Measurements from ENCODE around the gene FBXW7.

Gene FBXW7

GRCh38 chr4:152501846-152502536 lies 33.9 kb downstream of the FBXW7 start:
- H3K27ac ChIP-seq, result no peak overlapping the region
- TF ChIP-seq, protein P1, sequence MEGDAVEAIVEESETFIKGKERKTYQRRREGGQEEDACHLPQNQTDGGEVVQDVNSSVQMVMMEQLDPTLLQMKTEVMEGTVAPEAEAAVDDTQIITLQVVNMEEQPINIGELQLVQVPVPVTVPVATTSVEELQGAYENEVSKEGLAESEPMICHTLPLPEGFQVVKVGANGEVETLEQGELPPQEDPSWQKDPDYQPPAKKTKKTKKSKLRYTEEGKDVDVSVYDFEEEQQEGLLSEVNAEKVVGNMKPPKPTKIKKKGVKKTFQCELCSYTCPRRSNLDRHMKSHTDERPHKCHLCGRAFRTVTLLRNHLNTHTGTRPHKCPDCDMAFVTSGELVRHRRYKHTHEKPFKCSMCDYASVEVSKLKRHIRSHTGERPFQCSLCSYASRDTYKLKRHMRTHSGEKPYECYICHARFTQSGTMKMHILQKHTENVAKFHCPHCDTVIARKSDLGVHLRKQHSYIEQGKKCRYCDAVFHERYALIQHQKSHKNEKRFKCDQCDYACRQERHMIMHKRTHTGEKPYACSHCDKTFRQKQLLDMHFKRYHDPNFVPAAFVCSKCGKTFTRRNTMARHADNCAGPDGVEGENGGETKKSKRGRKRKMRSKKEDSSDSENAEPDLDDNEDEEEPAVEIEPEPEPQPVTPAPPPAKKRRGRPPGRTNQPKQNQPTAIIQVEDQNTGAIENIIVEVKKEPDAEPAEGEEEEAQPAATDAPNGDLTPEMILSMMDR (conservative IDR thresholded peaks at IDR 0.05), result no peak
- no peak for TF ChIP-seq ZFX (IDR thresholded peaks at IDR 0.05)

DNA sequence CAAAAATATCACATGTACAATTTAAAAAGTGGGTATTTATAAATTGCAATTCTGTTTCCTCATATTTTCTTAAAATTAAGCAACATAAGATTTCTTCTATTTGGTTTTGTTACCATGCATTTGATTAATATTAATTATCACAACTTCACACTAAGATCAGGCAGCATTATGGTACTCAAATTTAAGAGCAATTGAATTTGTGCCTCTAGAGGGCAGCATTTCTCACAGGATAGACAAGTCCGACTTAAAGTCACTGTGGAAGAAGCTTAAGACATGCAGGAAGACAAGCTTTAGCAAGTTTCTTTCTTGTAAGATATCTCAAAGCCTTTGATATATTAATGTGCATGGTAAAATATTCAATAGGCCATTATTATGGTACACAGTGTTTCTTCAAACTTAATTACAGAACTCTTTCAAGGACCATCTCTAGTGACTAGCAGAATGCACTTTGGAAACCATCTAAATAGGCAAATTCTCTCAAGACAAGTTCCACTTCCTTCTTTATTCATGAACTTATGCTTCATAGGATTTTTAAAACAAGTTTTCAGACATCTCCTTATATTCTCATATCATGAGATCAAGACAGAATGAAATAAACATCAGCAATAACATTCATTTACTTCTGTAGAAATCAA lies 35.0 kb downstream of the FBXW7 start:
- no peak for TF ChIP-seq ZFX (IDR thresholded peaks at IDR 0.05)
- TF ChIP-seq, protein P1 (conservative IDR thresholded peaks at IDR 0.05), result peak; percentile 84
- no peak overlapping the region for H3K27ac ChIP-seq

GRCh38 chr4:152500275-152500674 lies 35.6 kb downstream of the FBXW7 start:
- TF ChIP-seq ZFX (IDR thresholded peaks at IDR 0.05), result no peak
- TF ChIP-seq, protein P1 (conservative IDR thresholded peaks at IDR 0.05), result no peak
- no peak overlapping the region for H3K27ac ChIP-seq

DNA sequence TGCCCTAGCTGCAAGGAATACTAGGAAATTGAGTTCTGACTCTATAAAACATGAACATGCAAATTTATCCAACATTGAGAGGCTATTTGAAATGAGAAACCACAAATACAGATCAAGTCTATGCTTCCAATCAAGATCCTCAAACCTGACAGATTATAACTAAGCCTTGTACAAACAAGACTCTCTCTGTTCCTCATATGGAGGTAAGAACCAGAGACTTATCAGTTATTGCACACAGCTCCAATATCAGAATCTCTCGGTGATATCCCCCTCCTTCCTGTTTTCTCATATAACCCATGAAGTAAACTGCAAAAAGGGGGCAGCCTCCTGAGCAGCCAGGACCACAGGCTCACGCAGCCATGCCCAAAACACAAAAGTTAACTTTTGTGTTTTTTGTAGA lies 36.5 kb downstream of the FBXW7 start:
- no peak overlapping the region for H3K27ac ChIP-seq
- TF ChIP-seq ZFX (IDR thresholded peaks at IDR 0.05), result no peak
- TF ChIP-seq, protein P1 (conservative IDR thresholded peaks at IDR 0.05), result no peak

GRCh38 chr4:152494020-152494419 lies 41.9 kb downstream of the FBXW7 start:
- TF ChIP-seq, protein P1 (conservative IDR thresholded peaks at IDR 0.05), result no peak
- no peak for TF ChIP-seq ZFX (IDR thresholded peaks at IDR 0.05)
- no peak overlapping the region for H3K27ac ChIP-seq

GRCh38 chr4:152488246-152488645 lies 47.6 kb downstream of the FBXW7 start:
- H3K27ac ChIP-seq, result no peak overlapping the region
- TF ChIP-seq ZFX (IDR thresholded peaks at IDR 0.05), result no peak
- TF ChIP-seq, protein P1 (conservative IDR thresholded peaks at IDR 0.05), result no peak

All from C4-2B (cell line).